Activated T-helper 1 cell treated with anti-CD3 and anti-CD28 coated beads, Interleukin-12 subunit alpha, Interleukin-12 subunit beta, Interleukin-2, Interleukin-4 antibody, amounts not matched to agents 30 ng/mL and 10 ng/mL and 1 ng/mL, durations not matched to agents 14 hours and 24 hours and 36 hours (primary cell): ENCODE data around the gene PPFIA2. TPM values are rescaled to one million over a fixed set of nuclear protein-coding genes. Genes with fewer than 3 reads are reported as not detected.
"Not testable (repeated sequence)": the region's sequence is repeated elsewhere in the genome, so short reads cannot be mapped to it uniquely, and the experiment has no call there.

ENCODE experiments used
- DNase-seq: peaks from one replicate; pipeline ENCODE4 v3.0.0; 2021; ENCODE audit warnings: low spot score
- H3K27ac Mint-ChIP-seq: one replicate; pipeline ENCODE4 v1.8.0; 2021; ENCODE audit warnings: mild to moderate bottlenecking, mixed read lengths
- H3K27me3 Mint-ChIP-seq: one replicate; pipeline ENCODE4 v1.8.0; 2022; ENCODE audit warnings: mild to moderate bottlenecking, moderate library complexity, mixed read lengths; ENCODE audit not compliant: insufficient read depth
- H3K36me3 Mint-ChIP-seq: one replicate; pipeline ENCODE4 v1.8.0; 2021; ENCODE audit warnings: low read depth, mixed read lengths
- H3K4me1 Mint-ChIP-seq: one replicate; pipeline ENCODE4 v1.8.0; 2021; ENCODE audit warnings: low read depth, mixed read lengths
- H3K4me3 Mint-ChIP-seq: one replicate; pipeline ENCODE4 v1.8.0; 2021; ENCODE audit warnings: mild to moderate bottlenecking, moderate library complexity, mixed read lengths
- H3K9me3 Mint-ChIP-seq: one replicate; pipeline ENCODE4 v1.8.0; 2021; ENCODE audit warnings: mixed read lengths
- intact Hi-C: fragments of 100-400 bp; cut with micrococcal nuclease; formaldehyde crosslinking; loops from one replicate; pipeline ENCODE4 v1.15.1; 2024
- total RNA-seq: library from RNA; stranded (reverse); gene quantifications from 2 replicates; pipeline ENCODE4 v1.2.3, GENCODE V29; 2022

PPFIA2 gene
- total RNA-seq, 1 donor from 2014 or later, result not detected

GRCh38 chr12:81723361-81723760 lies 35.8 kb downstream of the PPFIA2 start:
- no peak overlapping the region for H3K27ac Mint-ChIP-seq
- intact Hi-C loops, result no loop called here
- no peaks in the 10 kb centered on the region for H3K4me1 Mint-ChIP-seq
- H3K4me3 Mint-ChIP-seq, result no peak overlapping the region
- H3K9me3 Mint-ChIP-seq, result no peaks in the 10 kb centered on the region
- H3K27me3 Mint-ChIP-seq, result peaks cover 2% of the 10 kb centered on the region
- no peaks in the 10 kb centered on the region for H3K36me3 Mint-ChIP-seq
- no peak for DNase-seq

GRCh38 chr12:81722004-81722403 lies 37.1 kb downstream of the PPFIA2 start:
- H3K27me3 Mint-ChIP-seq, result peaks cover 2% of the 10 kb centered on the region
- no peak overlapping the region for H3K27ac Mint-ChIP-seq
- no peaks in the 10 kb centered on the region for H3K4me1 Mint-ChIP-seq
- no peak for DNase-seq
- H3K36me3 Mint-ChIP-seq, result no peaks in the 10 kb centered on the region
- intact Hi-C loops, result no loop called here
- no peaks in the 10 kb centered on the region for H3K9me3 Mint-ChIP-seq
- H3K4me3 Mint-ChIP-seq, result no peak overlapping the region

- Mint-ChIP-seq H3K36me3 (no peaks in the 10 kb centered on the region), H3K27me3 (no peaks in the 10 kb centered on the region), H3K4me3 (no peak overlapping the region), H3K27ac (no peak overlapping the region), H3K4me1 (no peaks in the 10 kb centered on the region), H3K9me3 (no peaks in the 10 kb centered on the region)
- intact Hi-C loops, result no loop called here
- no peak for DNase-seq
Measured at GRCh38 chr12:81718616-81719015, 40.5 kb downstream of the PPFIA2 start.

- H3K27ac Mint-ChIP-seq, result no peak overlapping the region
- H3K27me3 Mint-ChIP-seq, result no peaks in the 10 kb centered on the region
- H3K4me3 Mint-ChIP-seq, result no peak overlapping the region
- no peaks in the 10 kb centered on the region for H3K4me1 Mint-ChIP-seq
- DNase-seq, result no peak
- no peaks in the 10 kb centered on the region for H3K9me3 Mint-ChIP-seq
- no peaks in the 10 kb centered on the region for H3K36me3 Mint-ChIP-seq
- intact Hi-C loops, result no loop called here
Measured at GRCh38 chr12:81712536-81712935, 46.6 kb downstream of the PPFIA2 start.

- no peaks in the 10 kb centered on the region for H3K4me1 Mint-ChIP-seq
- no peak overlapping the region for H3K4me3 Mint-ChIP-seq
- H3K27ac Mint-ChIP-seq, result no peak overlapping the region
- no peaks in the 10 kb centered on the region for H3K27me3 Mint-ChIP-seq
- no peaks in the 10 kb centered on the region for H3K36me3 Mint-ChIP-seq
- H3K9me3 Mint-ChIP-seq, result no peaks in the 10 kb centered on the region
- no peak for DNase-seq
- intact Hi-C loops, result no loop called here
Measured at GRCh38 chr12:81705586-81705985, 53.6 kb downstream of the PPFIA2 start.

GRCh38 chr12:81699551-81699950 lies 59.6 kb downstream of the PPFIA2 start:
- Mint-ChIP-seq H3K27me3 (no peaks in the 10 kb centered on the region), H3K4me1 (no peaks in the 10 kb centered on the region), H3K36me3 (no peaks in the 10 kb centered on the region), H3K27ac (no peak overlapping the region), H3K9me3 (no peaks in the 10 kb centered on the region), H3K4me3 (no peak overlapping the region)
- DNase-seq, result no peak
- intact Hi-C loops, result no loop called here

GRCh38 chr12:81692008-81692407 lies 67.1 kb downstream of the PPFIA2 start:
- H3K9me3 Mint-ChIP-seq, result no peaks in the 10 kb centered on the region
- no peaks in the 10 kb centered on the region for H3K27me3 Mint-ChIP-seq
- no peak overlapping the region for H3K27ac Mint-ChIP-seq
- intact Hi-C loops, result no loop called here
- no peak for DNase-seq
- H3K4me1 Mint-ChIP-seq, result no peaks in the 10 kb centered on the region
- H3K4me3 Mint-ChIP-seq, result no peak overlapping the region
- H3K36me3 Mint-ChIP-seq, result no peaks in the 10 kb centered on the region

GRCh38 chr12:81683881-81684280 lies 75.3 kb downstream of the PPFIA2 start:
- Mint-ChIP-seq H3K27ac (no peak overlapping the region), H3K9me3 (no peaks in the 10 kb centered on the region), H3K4me3 (no peak overlapping the region), H3K4me1 (no peaks in the 10 kb centered on the region), H3K36me3 (no peaks in the 10 kb centered on the region), H3K27me3 (no peaks in the 10 kb centered on the region)
- intact Hi-C loops, result no loop called here
- no peak for DNase-seq

- DNase-seq, result no peak
- H3K27me3 Mint-ChIP-seq, result no peaks in the 10 kb centered on the region
- H3K4me3 Mint-ChIP-seq, result no peak overlapping the region
- H3K36me3 Mint-ChIP-seq, result no peaks in the 10 kb centered on the region
- no peaks in the 10 kb centered on the region for H3K9me3 Mint-ChIP-seq
- H3K4me1 Mint-ChIP-seq, result no peaks in the 10 kb centered on the region
- intact Hi-C loops, result no loop called here
- H3K27ac Mint-ChIP-seq, result no peak overlapping the region
Measured at GRCh38 chr12:81679614-81680013, 79.5 kb downstream of the PPFIA2 start.

- intact Hi-C loops, result no loop called here
- DNase-seq, result no peak
- Mint-ChIP-seq H3K36me3 (no peaks in the 10 kb centered on the region), H3K27ac (no peak overlapping the region), H3K9me3 (no peaks in the 10 kb centered on the region), H3K27me3 (no peaks in the 10 kb centered on the region), H3K4me3 (no peak overlapping the region), H3K4me1 (no peaks in the 10 kb centered on the region)
Measured at GRCh38 chr12:81670759-81671158, 88.4 kb downstream of the PPFIA2 start.

- H3K4me1 Mint-ChIP-seq, result no peaks in the 10 kb centered on the region
- intact Hi-C loops, result no loop called here
- DNase-seq, result no peak
- no peaks in the 10 kb centered on the region for H3K36me3 Mint-ChIP-seq
- no peak overlapping the region for H3K27ac Mint-ChIP-seq
- no peaks in the 10 kb centered on the region for H3K9me3 Mint-ChIP-seq
- no peaks in the 10 kb centered on the region for H3K27me3 Mint-ChIP-seq
- H3K4me3 Mint-ChIP-seq, result no peak overlapping the region
Measured at GRCh38 chr12:81668475-81668874, 90.7 kb downstream of the PPFIA2 start.

GRCh38 chr12:81659310-81659709 lies 99.8 kb downstream of the PPFIA2 start:
- H3K4me1 Mint-ChIP-seq, H3K4me3 Mint-ChIP-seq, H3K27me3 Mint-ChIP-seq, DNase-seq, intact Hi-C loops, H3K36me3 Mint-ChIP-seq, H3K27ac Mint-ChIP-seq, H3K9me3 Mint-ChIP-seq: not testable (repeated sequence)

- intact Hi-C loops, result loop anchor here (1.0 to 2.0 kb wide), 4 partner anchors 348 to 714 kb away; partner anchors contain the start of genes CCDC59 and METTL25
- H3K4me3 Mint-ChIP-seq, result no peak overlapping the region
- H3K27ac Mint-ChIP-seq, result no peak overlapping the region
- no peaks in the 10 kb centered on the region for H3K9me3 Mint-ChIP-seq
- H3K4me1 Mint-ChIP-seq, result no peaks in the 10 kb centered on the region
- DNase-seq, result no peak
- no peaks in the 10 kb centered on the region for H3K36me3 Mint-ChIP-seq
- no peaks in the 10 kb centered on the region for H3K27me3 Mint-ChIP-seq
Measured at GRCh38 chr12:81644503-81644902, 114.6 kb downstream of the PPFIA2 start.

- Mint-ChIP-seq H3K27me3 (no peaks in the 10 kb centered on the region), H3K4me1 (no peaks in the 10 kb centered on the region), H3K9me3 (no peaks in the 10 kb centered on the region), H3K27ac (no peak overlapping the region), H3K4me3 (no peak overlapping the region), H3K36me3 (no peaks in the 10 kb centered on the region)
- intact Hi-C loops, result no loop called here
- no peak for DNase-seq
Measured at GRCh38 chr12:81639196-81639595, 120.0 kb downstream of the PPFIA2 start.
